GM10248 (cell line): ENCODE results near the gene AKAP1.
"Not testable (repeated sequence)": the region's sequence is repeated elsewhere in the genome, so short reads cannot be mapped to it uniquely, and the experiment has no call there.

ENCODE experiments used
- CTCF ChIA-PET: fragments of 300-600 bp; sonication (Branson Sonifier 250); formaldehyde crosslinking; extraction: SDS; loops from one replicate; lab custom pipeline; 2021; ENCODE audit warnings: antibody characterized with exemption; lab: Yijun Ruan, JAX
- POLR2A ChIA-PET: fragments of 350-650 bp; sonication (Branson Sonifier 250); formaldehyde crosslinking; extraction: SDS; loops from one replicate; lab custom pipeline; 2020; ENCODE audit warnings: antibody characterized with exemption; lab: Yijun Ruan, JAX
- DNase-seq: peaks from one replicate; pipeline ENCODE4 v3.0.0; 2012; ENCODE audit errors: extremely low spot score
- TF ChIP-seq, protein P1 (sequence below): IDR thresholded peaks from 2 replicates; pipeline ENCODE4 v1.5.1; 2012; ENCODE audit warnings: mild to moderate bottlenecking, low read depth; ENCODE audit errors: extremely low read depth, missing control alignments, control extremely low read depth

Gene AKAP1

GRCh38 chr17:57099165-57099564, 14.1 kb downstream of the AKAP1 start:
- POLR2A ChIA-PET, result no interaction called here
- peak; percentile 56 for DNase-seq
- TF ChIP-seq, protein P1, sequence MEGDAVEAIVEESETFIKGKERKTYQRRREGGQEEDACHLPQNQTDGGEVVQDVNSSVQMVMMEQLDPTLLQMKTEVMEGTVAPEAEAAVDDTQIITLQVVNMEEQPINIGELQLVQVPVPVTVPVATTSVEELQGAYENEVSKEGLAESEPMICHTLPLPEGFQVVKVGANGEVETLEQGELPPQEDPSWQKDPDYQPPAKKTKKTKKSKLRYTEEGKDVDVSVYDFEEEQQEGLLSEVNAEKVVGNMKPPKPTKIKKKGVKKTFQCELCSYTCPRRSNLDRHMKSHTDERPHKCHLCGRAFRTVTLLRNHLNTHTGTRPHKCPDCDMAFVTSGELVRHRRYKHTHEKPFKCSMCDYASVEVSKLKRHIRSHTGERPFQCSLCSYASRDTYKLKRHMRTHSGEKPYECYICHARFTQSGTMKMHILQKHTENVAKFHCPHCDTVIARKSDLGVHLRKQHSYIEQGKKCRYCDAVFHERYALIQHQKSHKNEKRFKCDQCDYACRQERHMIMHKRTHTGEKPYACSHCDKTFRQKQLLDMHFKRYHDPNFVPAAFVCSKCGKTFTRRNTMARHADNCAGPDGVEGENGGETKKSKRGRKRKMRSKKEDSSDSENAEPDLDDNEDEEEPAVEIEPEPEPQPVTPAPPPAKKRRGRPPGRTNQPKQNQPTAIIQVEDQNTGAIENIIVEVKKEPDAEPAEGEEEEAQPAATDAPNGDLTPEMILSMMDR, result no peak
- CTCF ChIA-PET, result no interaction called here

DNA sequence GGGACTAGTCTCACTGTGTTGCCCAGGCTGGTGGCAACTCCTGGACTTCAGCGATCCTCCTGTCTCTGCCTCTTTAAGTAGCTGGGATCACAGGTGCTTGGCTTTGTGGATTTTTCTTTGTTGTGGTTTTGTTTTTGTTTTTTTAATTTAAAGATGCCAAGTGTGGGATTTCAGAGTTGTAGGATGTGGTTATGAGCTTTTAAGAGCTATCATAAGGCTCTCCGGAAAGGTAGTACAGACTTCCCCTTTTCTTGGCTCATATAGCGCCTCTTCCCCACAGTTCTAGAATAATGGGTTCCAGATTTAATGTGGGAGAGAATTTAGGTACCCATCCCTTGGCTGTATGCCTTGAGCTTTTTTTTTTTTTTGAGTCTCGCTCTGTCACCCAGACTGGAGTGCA, 17.1 kb downstream of the AKAP1 start:
- DNase-seq, result no peak
- TF ChIP-seq, protein P1, result no peak
- POLR2A ChIA-PET, result no interaction called here
- CTCF ChIA-PET, result interaction anchor here (1.1 kb wide), 1 partner anchor 141 kb away, joined by 3 read pairs; no protein-coding TSS in a partner anchor

GRCh38 chr17:57102660-57103059, 17.6 kb downstream of the AKAP1 start:
- DNase-seq, POLR2A ChIA-PET: not testable (repeated sequence)
- CTCF ChIA-PET, result interaction anchor here (1.1 kb wide), 1 partner anchor 140 kb away, joined by 3 read pairs; no protein-coding TSS in a partner anchor

DNA sequence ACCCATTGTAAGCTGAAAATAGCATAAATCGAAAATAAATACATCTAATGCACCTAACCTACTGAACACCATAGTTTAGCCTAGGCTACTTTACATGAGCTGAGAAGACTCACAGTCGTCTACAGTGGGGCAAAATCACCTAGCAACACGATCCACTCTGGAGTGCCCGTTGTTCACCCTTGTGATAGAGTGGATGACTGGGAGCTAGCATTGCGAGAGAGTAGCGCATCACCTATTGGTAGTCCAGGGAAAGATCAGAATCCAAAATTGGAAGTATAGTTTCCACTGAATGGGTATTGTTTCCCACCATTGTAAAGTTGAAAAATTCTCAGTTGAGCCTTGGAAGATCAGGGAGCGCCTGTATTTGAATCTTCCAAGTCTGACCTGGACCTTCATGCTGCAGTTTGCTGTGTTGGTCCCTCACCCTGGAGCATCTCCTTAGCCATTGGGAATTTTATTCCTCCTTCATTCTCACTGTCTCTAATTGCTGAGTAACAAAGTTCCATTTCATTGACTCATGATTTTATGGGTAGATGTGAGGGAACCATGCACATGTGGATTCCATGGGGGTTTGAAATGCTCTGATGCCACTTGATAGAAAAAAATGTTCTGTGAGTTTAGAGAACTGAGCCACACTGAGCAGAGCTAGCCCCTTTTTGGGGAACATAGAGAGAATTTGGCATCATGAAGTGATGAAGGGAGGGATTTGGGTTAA, 19.6 kb downstream of the AKAP1 start:
- DNase-seq, result no peak
- ChIA-PET POLR2A (no interaction called here), CTCF (interaction anchor here (1.5 to 1.7 kb wide), 2 partner anchors 9 to 10 kb away, joined by 4 to 6 read pairs; no protein-coding TSS in a partner anchor)
- TF ChIP-seq, protein P1, result no peak

GRCh38 chr17:57105591-57105990, 20.5 kb downstream of the AKAP1 start:
- no peak for DNase-seq
- TF ChIP-seq, protein P1, result no peak
- CTCF ChIA-PET, result interaction anchor here (0.8 to 1.5 kb wide), 5 partner anchors 8 to 728 kb away, joined by 3 to 8 read pairs (median 5); no protein-coding TSS in a partner anchor
- POLR2A ChIA-PET, result no interaction called here

- DNase-seq, result no peak
Observed at GRCh38 chr17:57106107-57106835, 21.2 kb downstream of the AKAP1 start.

More at GRCh38 chr17:57106107-57106835, 21.2 kb downstream of the AKAP1 start:
- POLR2A ChIA-PET, result no interaction called here
- TF ChIP-seq, protein P1, result no peak
- CTCF ChIA-PET, result interaction anchor here (0.8 to 2.5 kb wide), 9 partner anchors 8 to 727 kb away, joined by 3 to 8 read pairs (median 5); partner anchors contain the start of gene AKAP1
